ENCODE results near the gene WDFY1.

DNA sequence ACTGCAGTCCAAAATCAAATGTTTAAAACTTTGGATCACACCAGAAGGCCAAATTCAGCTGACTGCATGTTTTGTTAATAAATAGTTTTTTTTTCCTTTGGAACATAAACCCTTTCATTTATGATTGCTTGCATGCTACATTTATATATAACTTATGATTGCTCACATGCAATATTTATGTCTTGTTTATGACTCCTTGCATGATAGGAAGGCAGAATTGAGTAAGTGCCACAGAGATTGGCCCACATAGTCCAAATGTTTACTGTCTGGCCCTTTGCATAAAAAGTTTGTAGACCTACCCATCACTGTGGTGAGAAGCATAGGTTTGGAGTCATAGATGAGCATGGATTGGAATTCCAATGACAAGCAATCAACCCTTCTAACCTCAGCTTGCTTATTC is 30.8 kb downstream of the WDFY1 start:
- TF ChIP-seq, protein P1, sequence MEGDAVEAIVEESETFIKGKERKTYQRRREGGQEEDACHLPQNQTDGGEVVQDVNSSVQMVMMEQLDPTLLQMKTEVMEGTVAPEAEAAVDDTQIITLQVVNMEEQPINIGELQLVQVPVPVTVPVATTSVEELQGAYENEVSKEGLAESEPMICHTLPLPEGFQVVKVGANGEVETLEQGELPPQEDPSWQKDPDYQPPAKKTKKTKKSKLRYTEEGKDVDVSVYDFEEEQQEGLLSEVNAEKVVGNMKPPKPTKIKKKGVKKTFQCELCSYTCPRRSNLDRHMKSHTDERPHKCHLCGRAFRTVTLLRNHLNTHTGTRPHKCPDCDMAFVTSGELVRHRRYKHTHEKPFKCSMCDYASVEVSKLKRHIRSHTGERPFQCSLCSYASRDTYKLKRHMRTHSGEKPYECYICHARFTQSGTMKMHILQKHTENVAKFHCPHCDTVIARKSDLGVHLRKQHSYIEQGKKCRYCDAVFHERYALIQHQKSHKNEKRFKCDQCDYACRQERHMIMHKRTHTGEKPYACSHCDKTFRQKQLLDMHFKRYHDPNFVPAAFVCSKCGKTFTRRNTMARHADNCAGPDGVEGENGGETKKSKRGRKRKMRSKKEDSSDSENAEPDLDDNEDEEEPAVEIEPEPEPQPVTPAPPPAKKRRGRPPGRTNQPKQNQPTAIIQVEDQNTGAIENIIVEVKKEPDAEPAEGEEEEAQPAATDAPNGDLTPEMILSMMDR (IDR thresholded peaks at IDR 0.05): no peak
- TF ChIP-seq POLR2A (IDR thresholded peaks at IDR 0.05) (no peak), EP300 (IDR thresholded peaks at IDR 0.05; ENCODE audit: low read depth) (no peak), POLR2AphosphoS5 (IDR thresholded peaks at IDR 0.05) (no peak)
